ENCODE data around the gene TCP11L1.

TCP11L1 gene

DNA sequence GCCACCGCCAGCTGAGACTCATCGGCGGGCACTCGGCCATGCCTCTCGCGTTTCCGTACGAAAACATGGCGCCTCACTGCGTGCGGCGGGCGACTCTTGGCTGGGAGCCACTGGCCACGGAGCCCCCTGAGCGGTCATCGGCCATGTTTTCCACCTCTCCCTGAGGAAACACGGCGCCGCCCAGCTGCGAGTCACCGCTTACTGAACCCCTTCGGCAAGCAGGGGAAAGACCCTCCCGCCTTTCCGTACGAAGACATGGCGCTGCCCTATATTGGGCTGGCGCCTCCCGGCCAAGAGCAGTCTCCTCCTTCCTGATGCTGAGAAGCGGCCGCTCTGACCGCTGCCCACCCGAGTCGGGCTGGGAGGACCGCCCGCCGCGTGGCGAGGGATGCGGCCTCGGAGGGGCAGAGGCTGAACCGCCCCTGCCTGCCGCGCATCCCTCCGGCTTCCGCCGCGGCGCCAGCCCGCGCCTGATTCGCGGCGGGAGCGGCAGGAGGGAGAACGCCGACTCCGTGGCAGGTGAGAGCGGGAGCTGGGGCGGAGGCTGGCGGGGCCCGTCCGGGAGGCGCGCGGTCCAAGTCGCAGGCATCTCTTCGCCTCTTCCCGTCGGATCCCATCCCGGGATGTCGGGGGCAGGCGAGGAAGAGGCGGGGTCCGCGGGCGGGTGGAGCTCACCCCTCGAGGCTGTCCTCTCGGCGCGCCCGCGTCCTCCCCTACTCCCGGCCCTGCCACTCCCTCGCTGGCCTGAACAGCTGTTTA lies at the start of gene TCP11L1:
TCP11L1 (plus strand) TSS at position 299 of the 759 bp plus-strand sequence. CDS start 4,202 bp downstream, outside the sequence.
- no peaks in the 10 kb centered on the region for H4K20me1 ChIP-seq (ENCODE audit: insufficient read depth, low read length)
- no peaks in the 10 kb centered on the region for H3K27me3 ChIP-seq (replicated peaks; ENCODE audit: insufficient read depth, low read length)
- peak within 1 kb of the TSS; percentile 97 for H3K9ac ChIP-seq (ENCODE audit: low read length)
- peak within 1 kb of the TSS; percentile 93 for H3K27ac ChIP-seq (ENCODE audit: low read length)
- H3K4me2 ChIP-seq (ENCODE audit: low read depth, low read length), result peak within 1 kb of the TSS; percentile 69
- peaks cover 5% of the 10 kb centered on the region; the same call in 1 of the 2 replicates for H3K4me1 ChIP-seq (ENCODE audit: low read length)
- H3K36me3 ChIP-seq (replicated peaks; ENCODE audit: insufficient read depth, low read length), result no peaks in the 10 kb centered on the region
- H2AFZ ChIP-seq (ENCODE audit: low read length), result peak within 1 kb of the TSS; percentile 100
- H3F3A ChIP-seq (ENCODE audit: insufficient read depth, low read length), result peaks cover 9% of the 10 kb centered on the region
- peak; percentile 86 for DNase-seq
- no peaks in the 10 kb centered on the region for H3K9me3 ChIP-seq (replicated peaks; ENCODE audit: insufficient read depth, low read length)
- H3K9me2 ChIP-seq (replicated peaks; ENCODE audit: insufficient read depth, low read length), result no peaks in the 10 kb centered on the region
- peaks cover 6% of the 10 kb centered on the region; the same call in 1 of the 2 replicates for H3K79me2 ChIP-seq (ENCODE audit: low read length)
- TF ChIP-seq EZH2phosphoT487 (IDR thresholded peaks at IDR 0.05; ENCODE audit: low read length) (no peak), EZH2 (optimal IDR thresholded peaks at IDR 0.05; ENCODE audit: low read depth, low read length) (no peak)
- TF ChIP-seq, protein P1, sequence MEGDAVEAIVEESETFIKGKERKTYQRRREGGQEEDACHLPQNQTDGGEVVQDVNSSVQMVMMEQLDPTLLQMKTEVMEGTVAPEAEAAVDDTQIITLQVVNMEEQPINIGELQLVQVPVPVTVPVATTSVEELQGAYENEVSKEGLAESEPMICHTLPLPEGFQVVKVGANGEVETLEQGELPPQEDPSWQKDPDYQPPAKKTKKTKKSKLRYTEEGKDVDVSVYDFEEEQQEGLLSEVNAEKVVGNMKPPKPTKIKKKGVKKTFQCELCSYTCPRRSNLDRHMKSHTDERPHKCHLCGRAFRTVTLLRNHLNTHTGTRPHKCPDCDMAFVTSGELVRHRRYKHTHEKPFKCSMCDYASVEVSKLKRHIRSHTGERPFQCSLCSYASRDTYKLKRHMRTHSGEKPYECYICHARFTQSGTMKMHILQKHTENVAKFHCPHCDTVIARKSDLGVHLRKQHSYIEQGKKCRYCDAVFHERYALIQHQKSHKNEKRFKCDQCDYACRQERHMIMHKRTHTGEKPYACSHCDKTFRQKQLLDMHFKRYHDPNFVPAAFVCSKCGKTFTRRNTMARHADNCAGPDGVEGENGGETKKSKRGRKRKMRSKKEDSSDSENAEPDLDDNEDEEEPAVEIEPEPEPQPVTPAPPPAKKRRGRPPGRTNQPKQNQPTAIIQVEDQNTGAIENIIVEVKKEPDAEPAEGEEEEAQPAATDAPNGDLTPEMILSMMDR (IDR thresholded peaks at IDR 0.05; ENCODE audit: low read length), result no peak
- H3K4me3 ChIP-seq (ENCODE audit: low read length), result peak within 1 kb of the TSS; percentile 99

- no peak for DNase-seq
- TF ChIP-seq, protein P1 (IDR thresholded peaks at IDR 0.05; ENCODE audit: low read length), result no peak
- no peak for TF ChIP-seq EZH2phosphoT487 (IDR thresholded peaks at IDR 0.05; ENCODE audit: low read length)
- TF ChIP-seq EZH2 (optimal IDR thresholded peaks at IDR 0.05; ENCODE audit: low read depth, low read length), result no peak
Measured at GRCh38 chr11:32990481-32990880, 48.9 kb upstream of the TCP11L1 start.

GRCh38 chr11:32991427-32991826 lies 47.9 kb upstream of the TCP11L1 start:
- H3K9me3 ChIP-seq (replicated peaks; ENCODE audit: insufficient read depth, low read length), result no peaks in the 10 kb centered on the region
- no peaks in the 10 kb centered on the region for H3K79me2 ChIP-seq (ENCODE audit: low read length)
- H3K27me3 ChIP-seq (replicated peaks; ENCODE audit: insufficient read depth, low read length), result no peaks in the 10 kb centered on the region
- H3K9ac ChIP-seq (ENCODE audit: low read length), result no peak overlapping the region
- no peak for TF ChIP-seq EZH2phosphoT487 (IDR thresholded peaks at IDR 0.05; ENCODE audit: low read length)
- no peak for TF ChIP-seq EZH2 (optimal IDR thresholded peaks at IDR 0.05; ENCODE audit: low read depth, low read length)
- no peak for DNase-seq
- no peaks in the 10 kb centered on the region for H4K20me1 ChIP-seq (ENCODE audit: insufficient read depth, low read length)
- no peaks in the 10 kb centered on the region for H3K36me3 ChIP-seq (replicated peaks; ENCODE audit: insufficient read depth, low read length)
- no peaks in the 10 kb centered on the region for H3F3A ChIP-seq (ENCODE audit: insufficient read depth, low read length)
- H3K4me3 ChIP-seq (ENCODE audit: low read length), result no peak overlapping the region
- H3K9me2 ChIP-seq (replicated peaks; ENCODE audit: insufficient read depth, low read length), result no peaks in the 10 kb centered on the region
- no peak overlapping the region for H3K4me2 ChIP-seq (ENCODE audit: low read depth, low read length)
- H3K27ac ChIP-seq (ENCODE audit: low read length), result no peak overlapping the region
- H3K4me1 ChIP-seq (ENCODE audit: low read length), result no peaks in the 10 kb centered on the region
- no peak overlapping the region for H2AFZ ChIP-seq (ENCODE audit: low read length)

More at GRCh38 chr11:32990481-32990880, 48.9 kb upstream of the TCP11L1 start:
- Histone ChIP-seq H3K79me2 (ENCODE audit: low read length) (no peaks in the 10 kb centered on the region), H3K27ac (ENCODE audit: low read length) (no peak overlapping the region), H3K4me3 (ENCODE audit: low read length) (no peak overlapping the region), H3K4me2 (ENCODE audit: low read depth, low read length) (no peak overlapping the region), H3K27me3 (replicated peaks; ENCODE audit: insufficient read depth, low read length) (no peaks in the 10 kb centered on the region), H3K4me1 (ENCODE audit: low read length) (no peaks in the 10 kb centered on the region), H3K9me3 (replicated peaks; ENCODE audit: insufficient read depth, low read length) (no peaks in the 10 kb centered on the region), H3F3A (ENCODE audit: insufficient read depth, low read length) (no peaks in the 10 kb centered on the region), H4K20me1 (ENCODE audit: insufficient read depth, low read length) (no peaks in the 10 kb centered on the region), H2AFZ (ENCODE audit: low read length) (no peak overlapping the region), H3K9ac (ENCODE audit: low read length) (no peak overlapping the region), H3K9me2 (replicated peaks; ENCODE audit: insufficient read depth, low read length) (no peaks in the 10 kb centered on the region), H3K36me3 (replicated peaks; ENCODE audit: insufficient read depth, low read length) (no peaks in the 10 kb centered on the region)

GRCh38 chr11:32991898-32992297 lies 47.5 kb upstream of the TCP11L1 start:
- Histone ChIP-seq H3K27ac (ENCODE audit: low read length) (no peak overlapping the region), H2AFZ (ENCODE audit: low read length) (no peak overlapping the region), H3K4me2 (ENCODE audit: low read depth, low read length) (no peak overlapping the region), H3K9me3 (replicated peaks; ENCODE audit: insufficient read depth, low read length) (no peaks in the 10 kb centered on the region), H3K36me3 (replicated peaks; ENCODE audit: insufficient read depth, low read length) (no peaks in the 10 kb centered on the region), H3F3A (ENCODE audit: insufficient read depth, low read length) (no peaks in the 10 kb centered on the region), H3K4me3 (ENCODE audit: low read length) (no peak overlapping the region), H3K9ac (ENCODE audit: low read length) (no peak overlapping the region), H3K4me1 (ENCODE audit: low read length) (no peaks in the 10 kb centered on the region), H3K79me2 (ENCODE audit: low read length) (no peaks in the 10 kb centered on the region), H3K9me2 (replicated peaks; ENCODE audit: insufficient read depth, low read length) (no peaks in the 10 kb centered on the region), H4K20me1 (ENCODE audit: insufficient read depth, low read length) (no peaks in the 10 kb centered on the region), H3K27me3 (replicated peaks; ENCODE audit: insufficient read depth, low read length) (no peaks in the 10 kb centered on the region)
- no peak for DNase-seq
- TF ChIP-seq EZH2phosphoT487 (IDR thresholded peaks at IDR 0.05; ENCODE audit: low read length) (no peak), EZH2 (optimal IDR thresholded peaks at IDR 0.05; ENCODE audit: low read depth, low read length) (no peak)
- TF ChIP-seq, protein P1 (IDR thresholded peaks at IDR 0.05; ENCODE audit: low read length), result no peak

Data from MM.1S (cell line).